ENCODE data around the gene CAMK4.

DNA sequence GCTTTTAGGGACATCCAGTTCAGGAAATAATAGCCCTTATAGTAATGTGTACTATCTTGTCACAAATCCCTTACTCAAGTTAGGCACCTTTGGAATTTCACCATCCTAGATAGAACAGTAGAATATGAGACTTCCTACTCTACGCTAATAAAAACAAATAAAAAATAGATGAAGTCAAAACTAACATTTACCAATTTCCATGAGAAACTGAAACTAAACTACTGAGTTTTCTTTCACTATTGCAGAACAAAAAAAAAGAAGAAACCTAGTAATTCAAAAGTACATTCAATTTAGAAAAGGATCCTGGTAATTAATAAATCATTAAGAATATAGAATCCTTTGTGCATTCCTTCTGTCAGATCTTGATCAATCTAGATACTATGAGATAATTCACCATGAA, 274.2 kb downstream of the CAMK4 start:
- TF ChIP-seq, protein P1, sequence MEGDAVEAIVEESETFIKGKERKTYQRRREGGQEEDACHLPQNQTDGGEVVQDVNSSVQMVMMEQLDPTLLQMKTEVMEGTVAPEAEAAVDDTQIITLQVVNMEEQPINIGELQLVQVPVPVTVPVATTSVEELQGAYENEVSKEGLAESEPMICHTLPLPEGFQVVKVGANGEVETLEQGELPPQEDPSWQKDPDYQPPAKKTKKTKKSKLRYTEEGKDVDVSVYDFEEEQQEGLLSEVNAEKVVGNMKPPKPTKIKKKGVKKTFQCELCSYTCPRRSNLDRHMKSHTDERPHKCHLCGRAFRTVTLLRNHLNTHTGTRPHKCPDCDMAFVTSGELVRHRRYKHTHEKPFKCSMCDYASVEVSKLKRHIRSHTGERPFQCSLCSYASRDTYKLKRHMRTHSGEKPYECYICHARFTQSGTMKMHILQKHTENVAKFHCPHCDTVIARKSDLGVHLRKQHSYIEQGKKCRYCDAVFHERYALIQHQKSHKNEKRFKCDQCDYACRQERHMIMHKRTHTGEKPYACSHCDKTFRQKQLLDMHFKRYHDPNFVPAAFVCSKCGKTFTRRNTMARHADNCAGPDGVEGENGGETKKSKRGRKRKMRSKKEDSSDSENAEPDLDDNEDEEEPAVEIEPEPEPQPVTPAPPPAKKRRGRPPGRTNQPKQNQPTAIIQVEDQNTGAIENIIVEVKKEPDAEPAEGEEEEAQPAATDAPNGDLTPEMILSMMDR (IDR thresholded peaks at IDR 0.05), result no peak
- TF ChIP-seq POLR2A (IDR thresholded peaks at IDR 0.05), result no peak
